HG03066 (cell line): Measurements from ENCODE around the gene ABCC3.
"Not testable (repeated sequence)": the region's sequence is repeated elsewhere in the genome, so short reads cannot be mapped to it uniquely, and the experiment has no call there.

Experiments used
- ATAC-seq: cut with Tn5 transposase; IDR thresholded peaks from one replicate; pipeline ENCODE4 v1.9.1; 2021; ENCODE audit warnings: low read depth; ENCODE audit not compliant: unreplicated experiment

ABCC3 gene

GRCh38 chr17:50697062-50697461, 62.4 kb downstream of the ABCC3 start:
- ATAC-seq = no peak

- no peak for ATAC-seq
These were observed 63.1 kb downstream of the ABCC3 start for GRCh38 chr17:50697663-50698272.

DNA sequence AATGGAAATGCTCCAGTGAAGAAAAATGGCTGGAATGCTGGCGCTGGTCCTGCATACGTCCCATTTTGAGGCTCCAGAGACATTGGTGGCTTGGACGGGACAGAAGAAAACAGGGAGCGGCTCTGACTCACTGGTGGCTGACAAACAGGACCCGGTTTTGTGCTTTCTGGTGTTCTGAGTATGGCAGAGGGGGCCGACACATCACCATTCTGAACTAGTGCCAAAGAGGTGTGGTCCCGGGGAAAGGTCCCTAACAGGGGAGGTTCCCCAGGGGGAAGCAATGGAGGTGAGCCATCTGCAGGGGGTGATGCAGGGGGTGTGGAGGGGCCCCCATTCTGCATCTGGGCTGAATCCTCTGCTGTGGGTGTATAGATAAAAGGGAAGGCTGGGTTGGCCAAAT, 64.7 kb downstream of the ABCC3 start:
- ATAC-seq = no peak

DNA sequence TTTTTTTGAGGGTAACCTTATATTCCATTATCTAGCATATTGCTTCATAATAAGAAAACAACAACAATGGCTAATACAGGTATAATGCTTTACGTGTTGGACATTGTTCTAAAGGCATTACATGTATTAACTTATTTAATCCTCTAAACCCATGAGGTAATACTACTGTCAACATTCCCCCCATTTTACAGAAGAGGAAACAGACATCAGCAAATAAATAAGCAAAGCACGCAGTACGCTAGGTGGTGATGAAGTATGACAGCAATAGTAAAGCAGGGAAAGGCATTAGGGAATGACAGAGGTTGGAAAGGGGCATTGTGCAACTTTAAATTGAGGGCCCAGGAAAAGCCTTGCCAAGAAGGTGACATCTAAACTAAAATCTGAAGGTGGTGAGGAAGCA, 68.5 kb downstream of the ABCC3 start:
- no peak for ATAC-seq

DNA sequence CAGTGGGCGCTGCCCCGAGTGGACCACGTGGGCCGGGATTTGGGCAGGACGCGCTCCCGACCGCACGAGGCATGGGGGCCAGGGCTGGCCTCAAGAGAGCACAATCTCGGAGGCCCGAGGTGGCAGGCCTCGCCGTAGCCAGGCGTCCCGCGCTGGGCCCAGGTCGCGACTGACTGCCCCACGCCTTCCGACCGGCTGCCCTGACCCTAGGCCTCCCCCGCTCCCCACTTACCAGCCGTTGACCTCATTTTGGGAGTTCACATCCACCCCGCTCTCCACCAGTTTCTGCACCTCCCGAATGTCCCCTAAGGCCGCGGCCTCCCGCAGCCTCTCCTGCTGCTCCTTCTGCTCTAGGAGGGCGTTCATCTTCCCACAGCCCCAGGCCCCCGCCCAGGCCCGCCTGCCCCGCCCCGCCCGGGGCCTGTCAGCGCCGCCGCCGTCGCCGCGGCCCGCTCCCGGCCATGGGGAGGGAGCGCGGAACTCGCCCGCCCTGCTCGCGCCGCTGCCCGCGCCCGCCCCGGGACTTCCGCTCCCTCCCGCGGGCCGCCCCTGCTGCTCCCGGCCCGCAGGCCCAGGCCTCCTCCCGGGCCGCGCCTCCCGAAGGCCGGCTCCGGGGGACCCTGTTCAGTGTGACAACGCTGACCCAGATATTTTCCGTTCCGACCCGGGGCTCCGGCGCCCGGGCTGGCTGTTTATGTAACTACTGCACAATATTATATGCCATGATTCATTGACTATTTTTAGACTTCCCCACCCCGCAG, 72.8 kb downstream of the ABCC3 start, which contains the start of gene ANKRD40:
ANKRD40 (minus strand) TSS at position 626 of the 761 bp plus-strand sequence; CDS start at position 366, 260 bp downstream.
- ATAC-seq = peak; percentile 68

DNA sequence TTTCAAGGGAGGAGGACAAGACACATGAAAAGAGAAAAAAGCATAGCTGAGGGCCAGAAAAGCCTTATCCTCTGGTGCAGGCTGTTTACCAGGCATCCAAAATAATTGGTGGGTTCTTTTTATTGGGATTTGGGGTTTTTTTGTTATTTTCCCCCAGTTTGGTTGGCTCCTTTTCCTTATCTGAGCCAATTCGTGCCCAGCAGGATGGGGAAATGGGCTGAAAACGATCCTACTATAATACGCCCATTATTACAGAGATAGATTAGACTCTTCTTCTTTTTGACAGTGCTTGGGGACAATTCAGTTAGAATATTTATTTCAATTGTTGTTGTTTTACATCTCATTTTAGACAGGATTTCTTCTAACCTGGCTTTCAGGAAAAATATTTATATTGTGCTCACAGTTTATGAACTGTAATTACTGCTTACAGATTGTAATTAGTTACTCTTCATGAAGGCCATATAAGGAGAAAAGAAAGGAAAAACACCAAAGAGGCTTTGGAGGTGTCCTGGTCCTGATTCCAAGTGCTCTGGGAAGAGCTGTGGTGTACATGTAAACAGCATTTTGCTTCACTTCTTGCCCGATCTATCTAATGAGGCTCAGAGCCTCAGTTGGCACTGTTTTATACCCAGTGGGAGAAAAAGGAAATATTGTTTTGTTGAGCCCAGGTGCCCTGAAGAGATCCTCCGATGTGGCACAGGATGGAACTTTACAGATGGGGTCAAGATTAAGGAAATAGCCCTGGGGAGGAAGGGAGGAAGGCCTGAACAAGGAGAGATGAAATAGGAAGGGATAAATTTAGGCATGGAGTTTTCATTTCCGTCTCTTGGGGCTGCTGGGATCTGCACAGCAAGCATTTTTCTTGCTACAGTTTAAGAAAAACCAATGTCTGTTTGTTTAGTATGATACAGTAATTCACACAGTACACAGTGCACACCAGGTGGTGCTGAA, 73.6 kb downstream of the ABCC3 start:
- ATAC-seq = no peak

GRCh38 chr17:50709053-50709452, 74.4 kb downstream of the ABCC3 start:
- not testable (repeated sequence) for ATAC-seq

GRCh38 chr17:50710025-50710424, 75.3 kb downstream of the ABCC3 start:
- ATAC-seq = no peak

DNA sequence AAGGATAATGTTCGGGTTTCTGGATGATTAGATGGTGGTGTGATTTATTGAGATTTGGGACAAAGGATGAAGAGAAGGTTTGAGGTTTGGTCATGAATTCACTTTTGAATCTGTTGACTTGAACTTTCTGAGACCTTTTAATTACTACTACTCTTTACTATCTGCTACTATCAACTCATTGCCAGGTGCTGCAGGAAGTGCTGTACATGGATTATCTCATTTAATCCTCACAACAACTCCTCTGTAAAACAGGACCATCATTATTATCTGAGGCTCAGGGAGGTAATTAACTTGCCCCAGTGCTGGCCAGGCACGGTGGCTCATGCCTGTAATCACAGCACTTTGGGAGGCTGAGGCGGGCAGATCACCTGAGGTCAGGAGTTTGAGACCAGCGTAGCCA, 76.0 kb downstream of the ABCC3 start:
- no peak for ATAC-seq

- ATAC-seq = no peak
These were observed 78.0 kb downstream of the ABCC3 start for GRCh38 chr17:50712641-50713040.

DNA sequence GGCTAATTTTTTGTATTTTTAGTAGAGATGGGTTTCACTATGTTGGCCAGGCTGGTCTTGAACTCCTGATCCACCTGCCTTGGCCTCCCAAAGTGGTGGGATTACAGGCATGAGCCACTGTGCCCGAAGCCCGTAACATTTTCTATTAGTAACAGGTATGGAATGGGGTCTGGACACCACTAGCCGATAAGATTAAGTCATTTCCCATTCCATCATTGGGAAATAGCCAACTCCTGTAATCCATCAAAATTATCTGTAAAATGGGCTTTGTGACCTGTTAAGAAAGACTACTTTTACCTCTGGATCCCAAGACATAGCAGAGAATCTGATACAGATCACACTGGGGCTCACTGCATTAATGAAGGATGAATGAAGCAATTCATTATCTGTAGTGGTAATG, 80.8 kb downstream of the ABCC3 start:
- ATAC-seq = no peak

DNA sequence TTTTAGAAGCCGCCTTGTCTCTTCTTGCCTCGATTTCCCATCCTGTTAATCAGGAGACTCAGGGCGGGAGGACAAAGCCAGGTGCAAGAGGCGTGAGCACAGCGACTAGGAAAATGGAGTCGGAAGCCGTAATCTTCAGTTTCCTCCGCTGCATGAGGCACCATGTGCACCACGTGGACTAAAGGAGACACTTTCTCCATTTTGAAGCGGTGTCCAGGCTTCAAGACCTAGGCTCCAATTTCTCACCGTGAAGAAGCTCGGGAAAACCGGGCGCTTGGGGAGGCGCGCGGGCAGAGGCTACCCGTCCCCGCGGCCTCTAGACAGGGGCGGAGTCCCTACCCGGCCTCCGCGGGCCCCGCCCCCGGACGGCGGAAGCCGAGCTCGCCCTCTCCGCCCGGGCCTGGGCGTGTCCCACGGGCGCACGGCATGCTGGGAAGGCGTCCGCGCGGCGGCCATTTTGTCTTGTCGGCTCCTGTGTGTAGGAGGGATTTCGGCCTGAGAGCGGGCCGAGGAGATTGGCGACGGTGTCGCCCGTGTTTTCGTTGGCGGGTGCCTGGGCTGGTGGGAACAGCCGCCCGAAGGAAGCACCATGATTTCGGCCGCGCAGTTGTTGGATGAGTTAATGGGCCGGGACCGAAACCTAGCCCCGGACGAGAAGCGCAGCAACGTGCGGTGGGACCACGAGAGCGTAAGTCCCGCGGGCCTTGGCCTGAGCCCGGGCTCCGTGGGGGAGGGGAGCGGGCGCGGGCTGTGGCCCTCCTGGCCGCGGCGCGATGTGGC, 84.7 kb downstream of the ABCC3 start, which contains the start of gene LUC7L3:
LUC7L3 (plus strand) TSS at position 460 of the 780 bp plus-strand sequence; CDS start at position 590, 130 bp downstream.
- peak; percentile 87 for ATAC-seq

DNA sequence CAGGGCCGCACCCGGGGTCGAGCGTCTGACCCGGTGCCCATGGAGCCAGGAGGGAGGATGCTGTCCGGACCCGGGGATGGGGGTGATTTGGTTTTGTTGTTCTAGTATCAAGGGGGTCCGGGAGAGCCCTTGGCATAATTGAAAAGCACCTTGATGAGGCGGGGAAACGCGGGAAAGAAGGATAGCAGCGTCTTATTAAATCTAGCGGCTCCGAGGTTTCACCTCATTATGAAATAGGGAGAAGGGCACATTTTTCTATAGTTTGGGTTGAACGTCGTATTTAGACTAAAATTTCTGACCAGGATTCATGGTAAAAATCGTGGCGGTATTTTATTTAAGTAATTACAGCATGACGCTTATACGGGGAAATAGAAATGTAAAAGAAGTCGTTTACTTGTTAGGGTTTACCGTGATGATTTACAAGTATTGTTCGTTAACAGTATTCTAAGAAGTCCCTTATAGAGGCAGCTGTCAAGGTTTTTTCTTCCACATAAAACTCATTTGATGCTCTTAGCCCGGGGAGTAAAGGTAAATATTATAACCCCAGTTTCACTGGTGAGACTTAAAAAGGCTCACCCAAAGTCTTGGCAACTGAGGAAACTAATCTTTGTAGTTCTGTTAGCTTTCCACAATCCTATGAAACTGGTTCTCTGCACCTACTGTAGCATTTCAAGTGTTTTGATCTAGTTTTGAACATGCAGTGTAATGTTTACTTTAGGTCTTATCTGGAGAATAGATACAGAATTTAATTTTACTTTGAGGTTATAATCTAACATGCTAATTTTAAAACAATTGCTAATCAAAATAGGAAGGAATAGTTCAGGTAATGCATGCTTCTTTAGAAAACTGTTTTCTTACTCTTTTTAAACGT, 85.5 kb downstream of the ABCC3 start:
- ATAC-seq = no peak

- ATAC-seq = no peak
These were observed 86.7 kb downstream of the ABCC3 start for GRCh38 chr17:50721194-50722010.

DNA sequence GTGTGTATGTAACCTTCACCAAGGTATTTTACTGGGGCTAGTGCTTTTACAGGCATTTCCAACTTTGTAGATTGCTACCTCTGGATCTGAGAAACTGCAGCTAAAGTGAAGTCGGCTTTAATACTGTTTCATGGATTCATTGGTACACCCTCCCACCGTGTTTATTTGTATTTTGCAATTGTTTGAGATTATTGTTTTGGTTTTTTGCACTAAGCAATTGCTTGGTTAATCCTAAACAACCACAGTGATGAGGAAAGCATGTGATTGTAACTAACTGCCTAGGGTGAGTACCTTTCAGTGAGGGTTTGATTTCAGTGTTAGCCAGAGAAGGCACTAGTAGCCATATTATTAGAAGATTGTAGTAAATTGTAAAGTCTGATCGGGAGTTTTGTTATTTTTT, 88.1 kb downstream of the ABCC3 start:
- no peak for ATAC-seq

GRCh38 chr17:50724622-50725021, 89.9 kb downstream of the ABCC3 start:
- ATAC-seq = not testable (repeated sequence)

DNA sequence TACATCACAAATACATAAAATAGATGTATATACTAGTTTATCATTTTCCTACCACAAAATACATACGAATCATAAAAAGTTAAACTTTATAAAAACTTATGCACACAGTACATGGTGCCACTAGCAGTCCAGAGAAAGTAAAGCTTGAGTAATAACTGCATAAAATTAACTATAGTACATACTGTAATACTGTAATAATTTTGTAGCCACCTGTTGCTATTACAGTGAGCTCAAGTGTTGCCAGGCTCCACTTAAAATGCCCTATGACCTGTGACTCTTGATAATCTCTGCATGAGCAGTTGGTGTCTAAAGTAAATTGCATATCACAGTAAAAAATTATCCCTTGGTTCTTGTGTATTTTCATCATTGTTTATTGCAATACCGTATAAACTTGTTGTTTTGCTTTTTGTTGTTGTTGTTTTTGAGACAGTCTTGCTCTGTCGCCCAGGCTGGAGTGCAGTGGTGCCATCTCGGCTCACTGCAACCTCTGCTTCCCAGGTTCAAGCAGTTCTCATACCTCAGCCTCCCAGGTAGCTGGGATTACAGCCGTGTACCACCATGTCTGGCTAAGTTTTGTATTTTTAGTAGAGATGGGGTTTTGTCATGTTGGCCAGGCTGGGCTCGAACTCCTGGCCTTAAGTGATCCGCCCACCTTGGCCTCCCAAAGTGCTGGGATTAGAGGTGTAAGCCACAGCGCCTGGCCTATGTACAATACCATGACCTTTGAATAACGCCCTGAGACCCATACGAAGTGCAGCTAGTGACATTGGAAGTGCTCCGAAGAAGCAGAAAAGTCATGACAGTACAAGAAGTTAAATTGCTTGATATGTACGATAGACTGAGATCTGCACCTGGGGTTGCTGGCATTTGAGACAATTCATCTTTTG, 91.3 kb downstream of the ABCC3 start:
- no peak for ATAC-seq

DNA sequence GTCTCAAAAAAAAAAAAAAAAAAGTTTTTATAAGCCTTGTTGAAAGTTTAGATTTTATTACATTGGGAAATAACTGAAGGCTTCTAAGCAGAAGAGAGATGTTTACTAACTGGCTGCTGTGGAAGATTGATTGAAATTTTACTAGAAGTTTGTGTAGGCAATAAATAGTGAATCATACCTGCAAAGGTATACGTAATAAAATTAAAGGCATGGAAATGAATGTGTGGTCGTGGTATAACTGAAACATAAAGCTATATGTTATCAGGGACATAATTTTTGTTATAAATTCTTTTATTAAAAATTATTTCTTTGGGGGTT, 93.4 kb downstream of the ABCC3 start:
- ATAC-seq = no peak
